HG02588 (cell line): ENCODE results near the gene BTBD2.
A peak's percentile ranks its signal among the peaks of the same experiment; 100 is the strongest.

Source experiments
- ATAC-seq: cut with Tn5 transposase; IDR thresholded peaks from one replicate; pipeline ENCODE4 v1.9.1; 2021; ENCODE audit warnings: mild to moderate bottlenecking, moderate library complexity; ENCODE audit not compliant: unreplicated experiment

Gene BTBD2

DNA sequence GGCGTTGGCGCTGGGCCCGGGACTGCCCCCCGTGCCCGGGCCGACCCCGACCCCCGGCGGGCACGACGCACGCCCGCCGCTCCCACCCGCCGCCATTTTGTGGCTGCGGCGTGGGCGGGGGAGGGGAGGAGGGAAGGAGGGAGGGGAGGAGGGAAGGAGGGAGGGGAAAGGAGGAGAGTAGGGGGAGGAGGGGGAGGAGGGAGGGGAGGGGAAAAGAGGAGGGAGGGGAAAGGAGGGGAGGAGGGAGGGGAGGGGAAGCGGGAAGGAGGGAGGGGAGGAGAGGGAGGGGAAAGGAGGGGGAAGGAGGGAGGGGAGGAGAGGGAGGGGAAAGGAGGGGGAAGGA lies at the start of gene BTBD2:
Gene BTBD2 (minus strand): TSS at position 107 of the 343 bp plus-strand sequence. CDS start 11 bp downstream, at position 96.
- ATAC-seq = no peak

- no peak for ATAC-seq
Measured at GRCh38 chr19:2064788-2065524, 49.4 kb upstream of the BTBD2 start.

DNA sequence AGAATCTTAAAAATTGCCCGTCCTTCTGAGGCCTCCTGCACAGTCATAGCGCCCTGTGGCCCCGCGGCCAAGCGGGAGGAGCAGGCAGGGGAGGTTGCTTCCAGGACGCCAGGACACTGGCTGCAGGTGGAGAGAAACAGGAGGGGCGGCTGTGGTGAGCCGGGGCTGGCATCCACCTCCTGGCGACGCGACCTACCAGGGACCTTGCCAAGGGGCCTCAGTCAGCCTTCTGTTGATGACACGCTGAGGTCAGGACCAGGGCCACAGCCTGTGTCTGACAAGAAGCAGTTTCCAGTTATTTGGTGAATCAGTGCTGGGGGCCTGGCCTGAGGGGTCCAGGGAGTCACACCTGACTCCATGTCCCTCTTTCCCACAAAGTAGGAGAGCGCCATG lies 48.9 kb upstream of the BTBD2 start:
- no peak for ATAC-seq

- no peak for ATAC-seq
Measured at GRCh38 chr19:2063824-2064223, 48.3 kb upstream of the BTBD2 start.

- ATAC-seq = no peak
Measured at GRCh38 chr19:2062770-2063169, 47.3 kb upstream of the BTBD2 start.

- ATAC-seq = no peak
Measured at GRCh38 chr19:2062389-2062729, 46.8 kb upstream of the BTBD2 start.

DNA sequence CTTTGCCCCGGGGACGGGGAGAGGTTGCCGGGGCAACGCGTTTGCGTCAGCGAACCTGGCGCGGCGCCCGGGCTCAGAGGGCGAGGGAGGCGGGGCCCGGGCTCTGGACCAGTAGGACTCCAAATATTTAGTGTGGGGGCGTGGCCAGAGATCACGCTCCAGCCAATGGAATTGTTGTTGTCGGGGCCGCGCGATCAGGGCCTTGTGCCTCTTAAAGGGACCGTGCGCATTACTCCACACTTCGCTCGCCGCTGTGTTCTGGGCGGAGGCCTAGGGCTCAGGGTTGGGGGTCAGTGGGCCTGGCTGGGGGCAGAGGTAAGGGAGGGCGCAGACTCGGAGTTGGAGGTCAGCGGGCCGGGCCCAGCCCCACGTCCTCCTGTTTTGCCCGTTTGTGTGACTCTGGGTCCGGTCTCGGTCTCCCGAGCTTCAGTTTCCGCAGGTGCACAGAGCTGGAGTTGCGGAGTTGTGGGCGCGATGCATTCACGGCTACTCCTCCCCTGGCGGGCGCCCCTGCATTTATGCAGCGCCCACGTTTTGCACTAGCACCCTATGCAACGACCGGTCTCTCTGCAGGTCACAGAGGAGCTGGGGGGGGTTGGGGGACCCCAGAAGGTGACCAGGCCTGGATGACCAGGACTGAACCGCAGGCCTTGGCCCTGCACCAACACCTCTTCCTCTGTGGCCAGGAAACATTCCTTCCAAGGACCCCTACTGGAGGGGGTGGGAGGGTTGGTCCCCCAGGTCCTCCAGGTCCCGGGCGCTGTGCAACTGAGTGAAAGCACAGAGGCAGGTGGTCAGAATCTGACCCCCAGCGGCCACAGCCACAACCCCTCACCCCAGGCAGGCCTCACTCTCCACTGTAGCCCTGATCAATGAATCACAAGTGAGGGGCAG lies 46.2 kb upstream of the BTBD2 start:
- peak; percentile 69 for ATAC-seq

DNA sequence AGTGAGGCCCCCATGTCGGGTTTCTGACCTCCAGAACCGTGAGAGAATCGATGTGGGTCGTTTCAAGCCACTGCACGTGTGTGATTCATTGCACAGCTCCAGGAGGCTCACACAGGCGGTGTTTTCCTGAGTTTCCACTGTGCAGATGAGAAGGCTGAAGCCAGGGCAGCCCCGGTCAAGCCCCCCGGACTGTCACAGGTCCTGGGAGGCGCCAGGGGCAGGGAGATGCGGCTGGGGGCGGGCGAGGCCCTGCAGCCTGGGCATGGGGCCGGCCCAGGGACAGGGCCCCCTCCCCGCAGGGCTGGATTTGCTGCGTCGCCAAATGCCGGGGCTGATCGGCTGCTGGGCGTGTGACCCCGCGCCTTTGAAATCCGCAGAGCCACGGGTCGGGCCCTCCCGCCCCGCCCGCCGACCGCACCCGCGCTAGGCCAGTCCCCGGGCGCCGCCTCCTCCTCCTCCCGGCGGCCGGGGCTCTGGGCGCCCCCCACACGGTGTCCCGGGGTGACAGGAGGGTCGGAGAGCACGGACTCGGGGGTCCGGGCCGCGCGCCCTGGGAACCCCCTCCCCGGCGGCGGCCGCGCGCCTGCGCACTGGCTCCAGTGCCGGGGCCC lies 45.5 kb upstream of the BTBD2 start:
- ATAC-seq = peak; percentile 31

DNA sequence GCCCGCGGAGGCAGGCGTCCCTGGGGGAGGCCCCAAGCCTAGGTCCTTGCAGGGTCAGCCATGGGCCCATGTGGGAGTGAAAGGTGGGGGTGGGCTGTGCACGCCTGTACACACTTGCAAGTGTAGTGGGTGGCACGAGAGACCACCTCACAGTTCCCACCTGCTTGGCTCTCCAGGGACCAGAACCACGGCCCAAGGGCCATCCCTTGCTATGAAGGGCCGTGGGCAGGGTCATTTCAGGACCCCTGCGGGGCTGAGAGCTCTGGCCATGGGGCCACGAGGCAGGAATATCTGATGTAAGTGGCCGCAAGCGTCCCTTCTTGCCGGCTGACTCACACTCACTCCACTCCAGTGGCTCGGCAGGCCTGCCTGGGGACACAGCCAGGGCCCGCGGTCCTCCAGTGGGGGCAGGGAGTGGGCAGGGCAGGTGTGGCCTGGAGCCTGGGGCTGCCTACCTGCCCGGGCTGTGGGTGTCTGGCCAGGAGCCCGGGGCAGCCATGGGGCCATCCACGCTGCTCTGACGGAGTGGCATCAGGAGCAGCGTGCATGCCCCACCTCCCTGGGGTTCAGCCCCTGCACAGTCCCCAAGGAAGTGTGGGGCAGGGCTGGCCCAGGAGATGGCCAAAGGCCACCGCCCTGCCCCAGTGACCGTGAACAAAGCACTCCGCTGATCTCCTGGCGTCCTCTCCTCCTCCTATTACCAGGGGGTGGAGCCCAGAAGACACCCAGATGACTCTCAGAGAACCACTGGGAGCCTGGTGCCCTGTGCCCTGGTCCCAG lies 44.1 kb upstream of the BTBD2 start:
- no peak for ATAC-seq

DNA sequence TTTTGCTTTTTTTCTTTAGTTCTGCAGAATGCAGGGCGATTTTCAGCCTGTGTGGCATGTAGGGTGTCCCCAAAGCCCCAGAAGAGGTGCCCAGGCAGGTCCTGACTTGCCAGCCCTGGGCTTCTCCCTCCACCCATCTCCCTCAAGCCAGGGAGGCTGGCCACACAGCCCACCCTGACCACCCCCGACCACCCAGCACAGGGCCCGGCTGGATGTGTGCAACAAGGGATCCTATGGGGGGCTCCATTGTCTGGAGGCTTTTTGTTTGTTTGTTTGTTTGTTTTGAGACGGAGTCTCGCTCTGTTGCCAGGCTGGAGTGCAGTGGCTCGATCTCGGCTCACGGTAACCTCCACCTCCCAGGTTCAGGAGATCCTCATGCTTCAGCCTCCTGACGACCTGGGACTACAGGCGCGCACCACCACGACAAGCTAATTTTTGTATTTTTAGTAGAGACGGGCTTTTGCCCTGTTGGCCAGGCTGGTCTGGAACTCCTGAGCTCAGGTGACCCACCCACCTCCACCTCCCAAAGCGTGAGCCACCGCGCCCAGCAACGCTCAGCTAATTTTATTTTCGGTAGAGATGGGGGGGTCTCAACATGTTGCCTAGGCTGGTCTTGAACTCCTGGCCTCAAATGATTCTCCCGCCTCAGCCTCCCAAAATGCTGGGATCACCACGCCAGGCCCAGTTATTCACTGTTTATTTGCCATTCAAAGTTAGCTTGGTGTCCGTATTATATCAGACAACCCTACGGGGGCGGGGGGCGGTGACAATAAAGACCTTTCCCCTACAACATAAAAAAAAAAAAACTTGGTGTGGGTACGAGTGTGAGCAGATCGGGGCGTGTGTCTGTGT lies 43.3 kb upstream of the BTBD2 start:
- no peak for ATAC-seq

DNA sequence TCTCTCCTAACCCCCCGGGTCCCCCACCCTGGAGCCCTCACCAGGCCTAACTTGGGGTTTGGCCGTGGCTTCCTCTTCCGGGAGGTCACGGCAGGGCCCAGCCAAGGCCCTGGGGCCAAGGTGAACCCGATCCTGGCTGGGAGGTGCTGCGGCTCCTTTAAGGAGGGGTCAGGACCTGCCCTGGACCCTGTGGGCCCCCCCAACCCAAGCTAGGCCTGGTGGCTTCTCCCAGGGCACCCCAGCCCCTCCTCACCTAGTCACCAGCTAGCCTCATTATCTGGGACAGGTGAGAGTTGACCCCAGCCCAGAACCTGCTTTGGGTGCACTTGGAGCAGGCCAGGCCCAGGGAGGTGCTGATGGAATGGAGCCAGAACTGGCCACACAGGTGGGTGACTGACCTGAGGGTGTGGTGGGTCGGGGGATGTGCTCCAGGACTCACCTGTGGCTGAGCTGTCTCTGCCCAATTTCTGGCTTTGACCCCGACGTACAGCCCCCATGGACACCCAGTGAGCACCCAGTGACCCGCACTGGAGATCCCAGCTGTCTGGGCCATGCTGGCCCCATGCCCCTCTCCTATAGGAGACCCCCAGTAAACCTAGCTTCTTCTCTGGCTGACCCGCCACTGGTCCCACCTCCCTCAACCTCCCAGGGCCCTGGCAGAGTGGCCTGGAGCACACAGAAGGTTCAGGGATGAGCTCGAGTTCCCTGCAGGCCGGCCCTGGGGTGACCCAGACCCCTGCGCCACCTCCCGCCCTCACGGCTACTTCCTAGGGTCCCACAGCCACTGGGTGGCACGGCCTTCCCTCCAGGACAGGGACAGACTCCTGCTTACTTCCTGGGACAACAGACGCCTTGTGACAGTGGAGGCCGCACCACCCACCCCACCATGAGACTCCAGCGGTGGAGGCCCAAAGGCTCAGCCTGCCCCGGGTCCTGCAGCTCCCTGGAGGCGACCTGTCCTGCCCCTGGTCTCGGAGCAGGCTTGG lies 42.3 kb upstream of the BTBD2 start:
- ATAC-seq = no peak

- no peak for ATAC-seq
Measured at GRCh38 chr19:2056837-2057192, 41.3 kb upstream of the BTBD2 start.

GRCh38 chr19:2055931-2056836 lies 40.7 kb upstream of the BTBD2 start:
- no peak for ATAC-seq

DNA sequence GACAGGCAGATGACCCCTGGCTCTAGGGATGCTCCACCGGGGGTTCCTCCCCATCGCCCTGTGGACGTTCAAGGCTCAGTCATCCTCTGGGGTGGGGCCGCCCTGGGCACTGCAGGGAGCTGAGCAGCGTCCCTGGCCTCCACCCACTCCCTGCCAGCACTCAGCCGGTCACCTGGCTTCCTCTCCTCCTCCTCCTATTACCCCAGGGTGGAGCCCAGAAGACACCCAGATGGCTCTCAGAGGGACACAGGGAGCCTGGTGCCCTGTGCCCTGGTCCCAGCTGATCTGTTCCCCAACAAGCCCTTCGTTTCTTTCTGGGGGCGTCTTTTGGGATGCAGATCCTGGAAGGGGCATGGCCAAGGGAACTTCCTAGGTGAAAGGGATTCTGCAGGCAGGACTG lies 39.2 kb upstream of the BTBD2 start:
- ATAC-seq = no peak

DNA sequence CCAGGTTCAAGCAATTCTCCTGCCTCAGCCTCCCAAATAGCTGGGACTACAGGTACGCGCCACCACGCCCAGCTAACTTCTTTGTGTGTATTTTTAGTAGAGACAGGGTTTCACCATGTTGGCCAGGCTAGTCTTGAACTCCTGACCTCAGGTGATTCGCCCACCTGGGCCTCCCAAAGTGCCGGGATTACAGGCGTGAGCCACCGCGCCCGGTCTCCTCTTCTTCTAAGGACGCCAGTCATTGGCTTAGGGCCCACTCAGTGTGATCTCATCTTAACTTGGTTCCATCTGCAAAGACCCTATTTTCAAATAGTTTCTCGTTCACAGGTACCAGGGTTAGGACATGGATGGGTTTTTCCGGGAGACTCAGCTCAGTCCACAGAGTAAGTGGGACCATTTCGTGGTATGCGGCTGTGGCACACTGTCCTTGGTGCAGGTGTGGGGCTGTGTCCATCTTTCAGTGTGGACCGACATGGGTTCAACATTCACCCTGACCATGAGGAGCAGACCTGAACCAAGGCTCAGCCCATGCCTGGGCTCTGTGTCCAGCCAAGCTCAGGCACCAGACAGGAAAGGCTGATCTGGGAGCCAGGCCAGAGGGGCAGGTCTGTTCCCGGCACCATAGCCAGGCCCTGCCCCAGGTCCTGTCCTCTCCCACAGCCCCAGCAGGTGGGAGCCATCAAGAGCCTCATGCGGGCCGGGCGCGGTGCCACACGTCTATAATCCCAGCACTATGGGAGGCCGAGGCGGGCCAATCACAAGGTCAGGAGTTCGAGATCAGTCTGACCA lies 38.3 kb upstream of the BTBD2 start:
- no peak for ATAC-seq

GRCh38 chr19:2051773-2052704 lies 36.5 kb upstream of the BTBD2 start:
- no peak for ATAC-seq
